Ishikawa (cell line): ENCODE data around the gene TMEM139.

Source experiments
- CEBPB ChIP-seq: IDR thresholded peaks from 2 replicates; pipeline ENCODE4 v1.6.1; 2012
- CREB1 ChIP-seq: IDR thresholded peaks from 2 replicates; pipeline ENCODE4 v1.6.1; 2012; ENCODE audit warnings: low read depth
- EGR1 ChIP-seq: IDR thresholded peaks from 2 replicates; pipeline ENCODE4 v1.6.1; 2012
- EP300 ChIP-seq: IDR thresholded peaks from 2 replicates; pipeline ENCODE4 v1.6.1; 2012; ENCODE audit warnings: borderline replicate concordance
- FOXM1 ChIP-seq: IDR thresholded peaks from 2 replicates; pipeline ENCODE4 v1.6.1; 2012; ENCODE audit warnings: low read depth, borderline replicate concordance
- MAX ChIP-seq: IDR thresholded peaks from 2 replicates; pipeline ENCODE4 v1.6.1; 2012
- NFIC ChIP-seq: IDR thresholded peaks from 2 replicates; pipeline ENCODE4 v1.6.1; 2012
- RAD21 ChIP-seq: IDR thresholded peaks from 2 replicates; pipeline ENCODE4 v1.6.1; 2012; ENCODE audit warnings: low read depth
- TAF1 ChIP-seq: IDR thresholded peaks from 2 replicates; pipeline ENCODE4 v1.6.1; 2012; ENCODE audit warnings: low read depth, mild to moderate bottlenecking
- TCF12 ChIP-seq: IDR thresholded peaks from 2 replicates; pipeline ENCODE4 v1.6.1; 2012; ENCODE audit warnings: low read depth
- TEAD4 ChIP-seq: IDR thresholded peaks from 2 replicates; pipeline ENCODE4 v1.6.1; 2012
- USF1 ChIP-seq: IDR thresholded peaks from 2 replicates; pipeline ENCODE4 v1.6.1; 2012
- YY1 ChIP-seq: IDR thresholded peaks from 2 replicates; pipeline ENCODE4 v1.6.1; 2012; ENCODE audit warnings: low read depth
- ZBTB7A ChIP-seq: IDR thresholded peaks from 2 replicates; pipeline ENCODE4 v1.6.1; 2012; ENCODE audit warnings: low read depth
- TF ChIP-seq, protein P1 (sequence below): IDR thresholded peaks from 2 replicates; pipeline ENCODE4 v1.6.1; 2012; ENCODE audit warnings: low read depth, mild to moderate bottlenecking

Gene TMEM139

GRCh38 chr7:143315776-143316175, 31.0 kb downstream of the TMEM139 start, which contains the start of gene CLCN1:
CLCN1 (plus strand) TSS chr7:143316111; CDS start chr7:143316213, 102 bp downstream.
- no peak for TF ChIP-seq RAD21

DNA sequence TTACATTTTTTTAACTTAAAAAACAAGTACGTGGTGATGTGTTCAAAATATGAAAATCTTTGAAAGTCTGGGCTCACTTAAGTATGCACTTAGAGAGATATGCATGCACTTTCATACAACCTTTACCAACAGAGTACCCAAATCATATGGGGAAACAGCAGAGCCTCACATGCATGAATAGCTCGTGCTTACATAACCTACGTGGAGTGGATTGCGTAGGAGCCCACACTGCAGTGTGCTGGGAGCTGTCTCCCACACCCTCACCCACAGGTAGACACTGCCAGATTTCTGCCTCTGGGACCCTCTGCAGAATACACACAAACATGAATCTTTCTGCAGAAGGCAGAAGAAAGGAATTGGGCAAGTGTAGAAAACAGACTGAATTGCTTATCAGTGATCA, 31.7 kb downstream of the TMEM139 start:
- TF ChIP-seq FOXM1: no peak
- TF ChIP-seq MAX: no peak
- TF ChIP-seq TEAD4: no peak
- no peak for TF ChIP-seq YY1
- no peak for TF ChIP-seq CEBPB
- TF ChIP-seq USF1: no peak
- TF ChIP-seq RAD21: no peak
- no peak for TF ChIP-seq EP300
- TF ChIP-seq TCF12: no peak
- TF ChIP-seq TAF1: no peak
- no peak for TF ChIP-seq NFIC
- TF ChIP-seq, protein P1, sequence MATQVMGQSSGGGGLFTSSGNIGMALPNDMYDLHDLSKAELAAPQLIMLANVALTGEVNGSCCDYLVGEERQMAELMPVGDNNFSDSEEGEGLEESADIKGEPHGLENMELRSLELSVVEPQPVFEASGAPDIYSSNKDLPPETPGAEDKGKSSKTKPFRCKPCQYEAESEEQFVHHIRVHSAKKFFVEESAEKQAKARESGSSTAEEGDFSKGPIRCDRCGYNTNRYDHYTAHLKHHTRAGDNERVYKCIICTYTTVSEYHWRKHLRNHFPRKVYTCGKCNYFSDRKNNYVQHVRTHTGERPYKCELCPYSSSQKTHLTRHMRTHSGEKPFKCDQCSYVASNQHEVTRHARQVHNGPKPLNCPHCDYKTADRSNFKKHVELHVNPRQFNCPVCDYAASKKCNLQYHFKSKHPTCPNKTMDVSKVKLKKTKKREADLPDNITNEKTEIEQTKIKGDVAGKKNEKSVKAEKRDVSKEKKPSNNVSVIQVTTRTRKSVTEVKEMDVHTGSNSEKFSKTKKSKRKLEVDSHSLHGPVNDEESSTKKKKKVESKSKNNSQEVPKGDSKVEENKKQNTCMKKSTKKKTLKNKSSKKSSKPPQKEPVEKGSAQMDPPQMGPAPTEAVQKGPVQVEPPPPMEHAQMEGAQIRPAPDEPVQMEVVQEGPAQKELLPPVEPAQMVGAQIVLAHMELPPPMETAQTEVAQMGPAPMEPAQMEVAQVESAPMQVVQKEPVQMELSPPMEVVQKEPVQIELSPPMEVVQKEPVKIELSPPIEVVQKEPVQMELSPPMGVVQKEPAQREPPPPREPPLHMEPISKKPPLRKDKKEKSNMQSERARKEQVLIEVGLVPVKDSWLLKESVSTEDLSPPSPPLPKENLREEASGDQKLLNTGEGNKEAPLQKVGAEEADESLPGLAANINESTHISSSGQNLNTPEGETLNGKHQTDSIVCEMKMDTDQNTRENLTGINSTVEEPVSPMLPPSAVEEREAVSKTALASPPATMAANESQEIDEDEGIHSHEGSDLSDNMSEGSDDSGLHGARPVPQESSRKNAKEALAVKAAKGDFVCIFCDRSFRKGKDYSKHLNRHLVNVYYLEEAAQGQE: no peak
- TF ChIP-seq CREB1: no peak
- no peak for TF ChIP-seq ZBTB7A
- no peak for TF ChIP-seq EGR1

GRCh38 chr7:143318661-143319060, 33.9 kb downstream of the TMEM139 start:
- TF ChIP-seq MAX (no peak), CEBPB (no peak), NFIC (no peak), TCF12 (no peak), TAF1 (no peak), ZBTB7A (no peak), USF1 (no peak), EP300 (no peak), EGR1 (no peak), FOXM1 (no peak)
- TF ChIP-seq, protein P1: no peak

- no peak for TF ChIP-seq CREB1
These were observed 35.9 kb downstream of the TMEM139 start for GRCh38 chr7:143320620-143321019.

DNA sequence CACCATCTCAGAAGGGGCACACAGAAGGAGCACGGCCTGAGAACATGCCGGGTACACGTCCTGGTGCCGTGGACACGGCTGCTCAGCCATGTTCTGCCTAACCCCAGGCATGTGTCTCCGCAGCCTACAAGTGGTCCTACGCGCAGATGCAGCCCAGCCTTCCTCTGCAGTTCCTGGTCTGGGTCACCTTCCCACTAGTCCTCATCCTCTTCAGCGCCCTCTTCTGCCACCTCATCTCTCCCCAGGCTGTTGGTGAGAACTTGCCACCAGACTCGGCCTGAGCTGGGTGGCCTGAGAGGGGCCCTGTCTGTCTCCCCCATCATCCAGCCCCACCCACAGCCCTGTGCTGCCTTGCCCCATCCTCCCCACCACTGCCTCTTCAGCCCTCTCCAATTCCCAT, 36.5 kb downstream of the TMEM139 start:
- no peak for TF ChIP-seq CEBPB
- no peak for TF ChIP-seq TEAD4
- TF ChIP-seq, protein P1: no peak
- no peak for TF ChIP-seq FOXM1
- no peak for TF ChIP-seq ZBTB7A

DNA sequence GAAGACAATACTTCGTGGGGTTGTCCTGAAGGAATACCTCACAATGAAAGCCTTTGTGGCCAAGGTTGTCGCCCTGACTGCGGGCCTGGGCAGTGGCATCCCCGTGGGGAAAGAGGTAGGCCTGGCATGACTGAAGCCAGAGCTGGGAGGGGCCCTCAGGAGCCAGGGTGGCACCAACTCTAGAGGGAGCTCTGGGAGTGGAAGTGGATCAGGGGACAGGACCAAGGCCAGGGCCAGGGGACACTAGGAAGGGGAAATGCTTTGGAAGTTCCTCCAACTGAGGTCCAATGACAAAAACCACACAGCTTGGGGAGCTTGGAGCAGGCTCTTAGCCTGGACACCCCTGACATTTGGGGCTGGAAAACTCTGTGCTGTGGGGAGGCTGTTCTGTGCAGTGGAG, 37.0 kb downstream of the TMEM139 start:
- TF ChIP-seq, protein P1: peak; percentile 67
- TF ChIP-seq CEBPB (no peak), EGR1 (no peak), MAX (no peak), TAF1 (no peak), TEAD4 (no peak), CREB1 (no peak), TCF12 (no peak), FOXM1 (no peak), YY1 (no peak), USF1 (no peak), RAD21 (peak; percentile 76), NFIC (no peak), EP300 (no peak)
